ENCODE results near the gene CORO1C. TPM values are rescaled to one million over a fixed set of nuclear protein-coding genes. Genes with fewer than 3 reads are reported as not detected.

CORO1C gene
- total RNA-seq, 1 donor from 2014 or later: 128 TPM

GRCh38 chr12:108603743-108604142 lies 127.6 kb downstream of the CORO1C start:
- Histone ChIP-seq H3K79me2 (ENCODE audit: low read depth) (no peaks in the 10 kb centered on the region), H3K9ac (no peak overlapping the region), H3K27ac (no peak overlapping the region), H3K4me1 (no peaks in the 10 kb centered on the region), H4K20me1 (ENCODE audit: low read depth) (no peaks in the 10 kb centered on the region), H2AFZ (replicated peaks) (no peak overlapping the region), H3K36me3 (no peaks in the 10 kb centered on the region), H3K4me2 (no peak overlapping the region), H3K4me3 (no peak overlapping the region), H3F3A (ENCODE audit: low read depth) (peaks cover 26% of the 10 kb centered on the region), H3K9me3 (ENCODE audit: low read depth) (no peaks in the 10 kb centered on the region), H3K27me3 (no peaks in the 10 kb centered on the region)
- H3K4me3 Mint-ChIP-seq: no peak overlapping the region
- peaks cover 30% of the 10 kb centered on the region for H3K27me3 Mint-ChIP-seq (ENCODE audit: insufficient read depth, low read depth)
- H3K4me1 Mint-ChIP-seq: peaks cover 17% of the 10 kb centered on the region
- no peaks in the 10 kb centered on the region for H3K9me3 Mint-ChIP-seq
- DNase-seq (ENCODE audit: low spot score): no peak
- no peak for TF ChIP-seq CTCF (IDR thresholded peaks at IDR 0.05)
- no peak for TF ChIP-seq EZH2phosphoT487 (IDR thresholded peaks at IDR 0.05)
- no peak for TF ChIP-seq EZH2 (IDR thresholded peaks at IDR 0.05)
- no peak overlapping the region for H3K27ac Mint-ChIP-seq
- H3K36me3 Mint-ChIP-seq: no peaks in the 10 kb centered on the region

- no peaks in the 10 kb centered on the region for H3K9me3 ChIP-seq (ENCODE audit: low read depth)
- no peaks in the 10 kb centered on the region for H3K36me3 ChIP-seq
- no peak overlapping the region for H3K27ac ChIP-seq
- no peak for DNase-seq (ENCODE audit: low spot score)
- no peaks in the 10 kb centered on the region for H3K36me3 Mint-ChIP-seq
- H3K4me2 ChIP-seq: no peak overlapping the region
- no peak overlapping the region for H2AFZ ChIP-seq (replicated peaks)
- no peaks in the 10 kb centered on the region for H3K79me2 ChIP-seq (ENCODE audit: low read depth)
- H3K9ac ChIP-seq: no peak overlapping the region
- H3F3A ChIP-seq (ENCODE audit: low read depth): peaks cover 28% of the 10 kb centered on the region
- H3K27me3 ChIP-seq: no peaks in the 10 kb centered on the region
- no peaks in the 10 kb centered on the region for H3K9me3 Mint-ChIP-seq
- no peaks in the 10 kb centered on the region for H4K20me1 ChIP-seq (ENCODE audit: low read depth)
- H3K4me1 Mint-ChIP-seq: peaks cover 17% of the 10 kb centered on the region
- no peak overlapping the region for H3K4me3 Mint-ChIP-seq
- no peak overlapping the region for H3K27ac Mint-ChIP-seq
- peaks cover 33% of the 10 kb centered on the region for H3K27me3 Mint-ChIP-seq (ENCODE audit: insufficient read depth, low read depth)
- no peak overlapping the region for H3K4me3 ChIP-seq
- TF ChIP-seq EZH2 (IDR thresholded peaks at IDR 0.05) (no peak), EZH2phosphoT487 (IDR thresholded peaks at IDR 0.05) (no peak), CTCF (IDR thresholded peaks at IDR 0.05) (no peak)
- H3K4me1 ChIP-seq: peaks cover 2% of the 10 kb centered on the region
These were observed 128.2 kb downstream of the CORO1C start for GRCh38 chr12:108602976-108603704.

- Histone ChIP-seq H4K20me1 (ENCODE audit: low read depth) (no peaks in the 10 kb centered on the region), H3K9me3 (ENCODE audit: low read depth) (no peaks in the 10 kb centered on the region), H2AFZ (replicated peaks) (no peak overlapping the region), H3F3A (ENCODE audit: low read depth) (peaks cover 28% of the 10 kb centered on the region), H3K4me3 (no peak overlapping the region), H3K36me3 (no peaks in the 10 kb centered on the region), H3K4me1 (peaks cover 5% of the 10 kb centered on the region), H3K27ac (no peak overlapping the region), H3K4me2 (no peak overlapping the region), H3K9ac (no peak overlapping the region), H3K79me2 (ENCODE audit: low read depth) (no peaks in the 10 kb centered on the region), H3K27me3 (no peaks in the 10 kb centered on the region)
- Mint-ChIP-seq H3K4me1 (peaks cover 20% of the 10 kb centered on the region), H3K36me3 (no peaks in the 10 kb centered on the region), H3K27me3 (ENCODE audit: insufficient read depth, low read depth) (peaks cover 36% of the 10 kb centered on the region), H3K4me3 (no peak overlapping the region), H3K27ac (no peak overlapping the region), H3K9me3 (no peaks in the 10 kb centered on the region)
- TF ChIP-seq EZH2phosphoT487 (IDR thresholded peaks at IDR 0.05) (no peak), EZH2 (IDR thresholded peaks at IDR 0.05) (no peak), CTCF (IDR thresholded peaks at IDR 0.05) (no peak)
- DNase-seq (ENCODE audit: low spot score): no peak
These were observed 129.1 kb downstream of the CORO1C start for GRCh38 chr12:108602209-108602705.
